Measurements from ENCODE around the gene ADGRG4.

ADGRG4 gene

DNA sequence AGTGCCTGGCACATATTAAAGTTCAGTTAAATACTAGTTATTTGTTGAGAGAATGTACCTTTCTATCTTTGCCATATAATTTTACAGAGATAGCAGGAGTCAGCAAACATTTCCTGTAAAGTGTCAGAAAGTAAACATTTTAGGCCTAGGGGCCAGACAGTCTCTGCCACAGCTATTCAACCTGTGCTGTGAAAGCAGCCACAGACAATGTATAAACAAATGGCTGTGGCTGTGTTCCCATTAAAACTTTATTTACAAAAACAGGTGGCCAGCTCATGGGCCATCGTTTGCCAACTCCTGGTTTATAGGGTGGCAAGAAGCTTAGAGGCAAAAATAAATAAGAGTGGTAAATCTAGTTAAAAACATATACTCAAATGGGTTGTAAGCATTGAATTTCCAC is 153.0 kb downstream of the ADGRG4 start:
- no peak for DNase-seq (ENCODE audit: low spot score)
- CTCF ChIA-PET, result no interaction called here
- POLR2A ChIA-PET (ENCODE audit: low non-redundant PET), result no interaction called here
- no peak overlapping the region for H3K27ac ChIP-seq
- TF ChIP-seq, protein P1, sequence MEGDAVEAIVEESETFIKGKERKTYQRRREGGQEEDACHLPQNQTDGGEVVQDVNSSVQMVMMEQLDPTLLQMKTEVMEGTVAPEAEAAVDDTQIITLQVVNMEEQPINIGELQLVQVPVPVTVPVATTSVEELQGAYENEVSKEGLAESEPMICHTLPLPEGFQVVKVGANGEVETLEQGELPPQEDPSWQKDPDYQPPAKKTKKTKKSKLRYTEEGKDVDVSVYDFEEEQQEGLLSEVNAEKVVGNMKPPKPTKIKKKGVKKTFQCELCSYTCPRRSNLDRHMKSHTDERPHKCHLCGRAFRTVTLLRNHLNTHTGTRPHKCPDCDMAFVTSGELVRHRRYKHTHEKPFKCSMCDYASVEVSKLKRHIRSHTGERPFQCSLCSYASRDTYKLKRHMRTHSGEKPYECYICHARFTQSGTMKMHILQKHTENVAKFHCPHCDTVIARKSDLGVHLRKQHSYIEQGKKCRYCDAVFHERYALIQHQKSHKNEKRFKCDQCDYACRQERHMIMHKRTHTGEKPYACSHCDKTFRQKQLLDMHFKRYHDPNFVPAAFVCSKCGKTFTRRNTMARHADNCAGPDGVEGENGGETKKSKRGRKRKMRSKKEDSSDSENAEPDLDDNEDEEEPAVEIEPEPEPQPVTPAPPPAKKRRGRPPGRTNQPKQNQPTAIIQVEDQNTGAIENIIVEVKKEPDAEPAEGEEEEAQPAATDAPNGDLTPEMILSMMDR (conservative IDR thresholded peaks at IDR 0.05; ENCODE audit: low read depth), result no peak

DNA sequence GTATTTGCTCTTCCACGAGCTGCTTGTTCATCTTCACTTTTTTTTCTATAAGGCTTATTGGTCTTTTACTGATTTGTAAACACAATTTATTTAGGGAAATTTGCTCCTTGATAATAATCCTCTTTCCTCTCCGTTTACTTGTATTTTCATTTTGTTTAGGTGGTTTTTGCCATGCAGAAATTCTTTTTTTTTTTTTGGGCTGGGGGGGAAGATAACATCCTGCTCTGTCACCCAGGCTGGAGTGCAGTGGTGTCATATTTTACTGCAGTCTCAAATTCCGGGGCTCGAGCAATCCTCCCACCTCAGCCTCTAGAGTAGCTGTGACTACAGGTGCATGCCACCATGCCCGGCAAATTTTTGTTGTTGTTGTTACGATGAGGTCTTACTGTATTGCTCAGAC is 155.4 kb downstream of the ADGRG4 start:
- CTCF ChIA-PET, result interaction anchor here (0.7 kb wide), 1 partner anchor 287 kb away, joined by 4 read pairs; no protein-coding TSS in a partner anchor

DNA sequence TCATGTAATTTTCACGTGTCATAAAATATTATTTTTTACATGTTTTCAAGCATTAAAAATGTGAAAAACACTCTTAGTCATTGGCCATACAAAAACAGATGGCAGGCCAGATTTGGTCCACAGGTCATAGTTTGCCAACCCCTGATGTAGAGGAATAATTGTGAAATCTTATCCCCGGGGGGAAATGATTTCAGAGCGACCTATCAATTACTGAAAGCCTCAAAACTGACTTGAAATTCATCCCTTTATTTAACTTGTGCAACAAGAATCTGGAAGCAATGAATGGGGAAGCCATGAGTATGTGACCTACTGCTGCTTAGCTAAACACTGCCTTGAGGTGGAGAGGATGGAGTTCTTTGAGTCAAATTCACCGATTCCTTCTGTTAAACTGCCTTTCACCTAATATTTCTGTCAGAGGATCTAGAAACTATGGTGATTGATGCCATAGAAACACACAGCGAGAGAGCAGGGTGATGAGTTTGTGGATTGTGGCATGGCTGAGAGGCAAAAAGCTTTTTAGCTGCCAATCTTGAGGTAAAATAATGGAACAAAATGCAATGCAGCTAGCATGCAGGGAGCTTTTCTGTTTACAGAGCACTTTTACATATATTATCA is 156.6 kb downstream of the ADGRG4 start:
- DNase-seq (ENCODE audit: low spot score), result no peak
- no peak overlapping the region for H3K27ac ChIP-seq
- ChIA-PET POLR2A (ENCODE audit: low non-redundant PET) (no interaction called here), CTCF (no interaction called here)
- TF ChIP-seq, protein P1 (conservative IDR thresholded peaks at IDR 0.05; ENCODE audit: low read depth), result no peak

More for the DNA sequence above, 155.4 kb downstream of the ADGRG4 start:
- no peak for DNase-seq (ENCODE audit: low spot score)
- POLR2A ChIA-PET (ENCODE audit: low non-redundant PET), result no interaction called here
- TF ChIP-seq, protein P1 (conservative IDR thresholded peaks at IDR 0.05; ENCODE audit: low read depth), result no peak
- H3K27ac ChIP-seq, result no peak overlapping the region

DNA sequence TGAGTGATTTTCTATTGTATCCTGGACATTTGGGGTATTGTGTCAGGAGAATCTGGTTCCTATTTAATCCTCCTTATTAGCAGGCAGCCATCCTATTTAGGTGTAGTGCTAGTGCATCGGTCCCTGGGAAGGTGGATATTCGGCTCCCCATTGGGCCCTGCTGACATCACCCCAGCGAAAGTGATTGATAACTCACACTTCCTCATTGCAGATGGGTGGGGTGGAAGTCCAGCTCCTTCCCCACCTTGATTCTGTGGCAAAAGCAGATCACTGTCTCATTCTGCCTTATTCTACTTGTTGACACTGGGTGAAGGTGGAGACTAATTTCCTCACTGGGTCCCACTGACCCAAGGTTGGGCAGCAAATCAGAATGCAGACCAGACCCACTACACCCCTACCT is 163.8 kb downstream of the ADGRG4 start:
- ChIA-PET POLR2A (ENCODE audit: low non-redundant PET) (no interaction called here), CTCF (no interaction called here)
- no peak overlapping the region for H3K27ac ChIP-seq
- TF ChIP-seq, protein P1 (conservative IDR thresholded peaks at IDR 0.05; ENCODE audit: low read depth), result no peak
- no peak for DNase-seq (ENCODE audit: low spot score)
